Measurements from ENCODE around the gene MLPH. TPM values are rescaled to one million over a fixed set of nuclear protein-coding genes. Genes with fewer than 3 reads are reported as not detected.

Gene MLPH
- total RNA-seq: 80.9 TPM
- long read RNA-seq, transcript MLPH-202 (15 exons, 2,332 nt): minor isoform, 27 of 241 reads
- long read RNA-seq, transcript MLPH-201 (16 exons, 3,823 nt): major isoform, 93 of 241 reads
- long read RNA-seq, partial matches to known transcripts: 35 of 241 reads
- long read RNA-seq, other reads (novel, unspliced or antisense): 82 of 241 reads

DNA sequence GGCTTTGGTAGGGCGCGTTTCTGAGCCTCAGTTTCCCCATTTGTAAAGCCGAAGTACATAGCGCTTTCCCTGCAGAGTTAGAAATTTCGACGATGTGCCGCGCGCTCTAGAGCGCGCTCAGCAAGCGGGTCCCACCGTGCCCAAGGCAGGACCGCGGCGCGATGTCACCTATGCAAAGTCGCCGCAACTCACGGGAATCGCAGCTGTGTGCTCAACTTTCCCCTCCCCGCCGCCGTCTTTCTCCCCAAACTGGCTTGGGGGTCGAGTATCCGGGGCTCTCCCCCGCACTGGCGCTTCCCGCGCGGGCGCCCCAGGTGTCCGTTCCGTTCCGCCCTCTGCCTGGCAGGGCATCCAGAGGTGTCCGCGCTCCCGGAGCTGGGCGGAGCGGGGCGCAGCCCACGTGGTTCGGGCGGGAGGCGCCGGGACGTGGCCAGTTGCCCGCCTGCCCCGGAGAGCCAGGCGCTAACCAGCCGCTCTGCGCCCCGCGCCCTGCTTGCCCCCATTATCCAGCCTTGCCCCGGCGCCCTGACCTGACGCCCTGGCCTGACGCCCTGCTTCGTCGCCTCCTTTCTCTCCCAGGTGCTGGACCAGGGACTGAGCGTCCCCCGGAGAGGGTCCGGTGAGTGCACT lies at the start of gene MLPH:
TSS of gene MLPH (plus strand) at position 433 of the 630 bp plus-strand sequence. CDS start 6,176 bp downstream, outside the sequence.
- DNase-seq (peak; percentile 74), ATAC-seq (ENCODE audit: poor library complexity) (peak; percentile 79)
- intact Hi-C loops (cut with DNase I): no loop called here

- ATAC-seq (ENCODE audit: poor library complexity): no peak
These were observed 49.5 kb upstream of the MLPH start for GRCh38 chr2:237437566-237437965.

GRCh38 chr2:237438080-237438940 lies 48.7 kb upstream of the MLPH start:
- DNase-seq: no peak
- intact Hi-C loops (cut with DNase I): no loop called here
- ATAC-seq (ENCODE audit: poor library complexity): no peak

More at GRCh38 chr2:237437566-237437965, 49.5 kb upstream of the MLPH start:
- no peak for DNase-seq
- intact Hi-C loops (cut with DNase I): no loop called here

DNA sequence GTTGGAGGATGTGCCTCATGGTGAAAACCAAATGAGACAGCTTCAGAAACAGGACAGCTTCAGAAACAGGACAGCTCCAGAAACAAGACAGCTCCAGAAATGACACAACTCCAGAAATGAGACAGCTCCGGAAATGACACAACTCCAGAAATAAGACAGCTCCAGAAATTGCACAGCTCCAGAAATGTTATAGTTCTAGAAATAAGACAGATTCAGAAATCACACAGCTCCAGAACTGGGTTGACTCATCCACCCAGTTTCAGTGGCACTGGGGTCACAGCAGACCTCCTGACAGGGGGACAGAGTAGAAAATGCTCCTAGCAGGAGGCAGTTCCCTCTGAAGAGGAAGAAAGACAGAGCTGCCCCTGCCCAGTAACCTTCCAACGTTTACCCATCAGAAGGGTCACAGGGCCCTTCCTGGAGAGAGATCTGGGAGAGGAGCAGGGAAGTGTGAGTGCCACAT lies 46.2 kb upstream of the MLPH start:
- ATAC-seq (ENCODE audit: poor library complexity): no peak
- DNase-seq: no peak
- intact Hi-C loops (cut with DNase I): no loop called here

GRCh38 chr2:237441605-237442274 lies 45.3 kb upstream of the MLPH start:
- peak; percentile 48 for ATAC-seq (ENCODE audit: poor library complexity)
- intact Hi-C loops (cut with DNase I): no loop called here
- DNase-seq: no peak

DNA sequence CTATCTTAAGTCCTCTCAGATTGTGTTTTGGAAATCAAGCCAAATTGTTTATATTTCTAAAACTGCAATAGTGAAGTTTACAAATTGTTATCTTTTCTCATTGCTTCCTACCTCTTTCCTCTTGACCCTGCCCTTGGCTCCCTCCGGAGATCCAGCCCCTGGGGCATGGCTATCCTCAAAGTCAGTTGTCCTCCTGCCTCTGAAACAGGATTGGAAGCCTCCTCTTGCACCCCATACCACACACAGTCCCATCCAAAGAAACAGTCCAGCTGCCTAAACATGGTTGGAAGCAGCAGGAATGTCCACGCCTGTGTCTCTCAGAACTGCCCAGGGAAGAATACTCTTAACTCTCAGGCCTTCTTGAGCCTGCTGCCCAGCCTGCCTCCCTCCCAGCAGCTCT lies 43.0 kb upstream of the MLPH start:
- ATAC-seq (ENCODE audit: poor library complexity) (no peak), DNase-seq (no peak)
- intact Hi-C loops (cut with DNase I): no loop called here

GRCh38 chr2:237445611-237446337 lies 41.3 kb upstream of the MLPH start:
- intact Hi-C loops (cut with DNase I): no loop called here
- DNase-seq (no peak), ATAC-seq (ENCODE audit: poor library complexity) (no peak)

DNA sequence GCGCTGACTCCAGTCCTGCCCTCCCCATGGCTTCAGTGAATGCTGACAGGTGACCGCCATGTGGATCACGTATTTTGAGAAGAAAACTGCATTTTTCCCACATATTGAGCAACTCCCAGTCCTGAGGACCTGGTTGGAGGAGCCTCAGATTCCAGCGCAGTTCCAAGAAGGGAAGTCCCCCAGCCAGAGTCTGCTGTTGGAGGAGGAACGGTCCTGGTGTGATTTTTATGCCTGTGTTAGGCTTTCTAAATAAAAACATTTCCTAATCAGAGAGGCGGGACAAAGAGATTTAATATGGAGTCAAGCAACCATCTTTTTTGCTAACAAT lies 40.7 kb upstream of the MLPH start:
- intact Hi-C loops (cut with DNase I): no loop called here
- DNase-seq (no peak), ATAC-seq (ENCODE audit: poor library complexity) (no peak)

GRCh38 chr2:237447496-237447895 lies 39.6 kb upstream of the MLPH start:
- intact Hi-C loops (cut with DNase I): no loop called here
- DNase-seq: no peak
- no peak for ATAC-seq (ENCODE audit: poor library complexity)

GRCh38 chr2:237448171-237448570 lies 38.9 kb upstream of the MLPH start:
- DNase-seq (no peak), ATAC-seq (ENCODE audit: poor library complexity) (no peak)
- intact Hi-C loops (cut with DNase I): no loop called here

GRCh38 chr2:237448626-237449025 lies 38.4 kb upstream of the MLPH start:
- intact Hi-C loops (cut with DNase I): no loop called here
- DNase-seq (no peak), ATAC-seq (ENCODE audit: poor library complexity) (no peak)

- intact Hi-C loops (cut with DNase I): no loop called here
- DNase-seq: peak; percentile 65
- peak; percentile 87 for ATAC-seq (ENCODE audit: poor library complexity)
These were observed 37.7 kb upstream of the MLPH start for GRCh38 chr2:237449193-237449881.

- no peak for ATAC-seq (ENCODE audit: poor library complexity)
- DNase-seq: no peak
- intact Hi-C loops (cut with DNase I): no loop called here
These were observed 36.9 kb upstream of the MLPH start for GRCh38 chr2:237450108-237450507.

DNA sequence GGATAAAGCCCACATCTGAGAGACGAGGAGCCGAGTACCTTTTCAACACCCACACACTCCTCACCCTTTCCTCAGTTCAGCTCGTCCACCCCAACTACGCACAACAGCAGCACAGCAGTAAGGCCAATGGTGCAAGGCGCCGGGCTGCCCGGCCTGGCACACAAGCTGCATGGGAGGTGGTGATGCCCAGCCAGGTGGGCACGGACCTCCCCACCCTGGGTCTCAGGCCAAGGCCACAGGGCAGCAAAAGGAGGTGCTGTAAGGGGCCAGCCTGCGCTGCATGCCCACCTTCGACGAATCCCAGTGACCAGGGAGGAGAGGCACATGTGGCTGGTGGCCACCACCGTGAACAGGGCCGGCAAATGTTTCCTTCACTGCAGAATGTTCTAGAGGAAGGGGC lies 36.5 kb upstream of the MLPH start:
- DNase-seq: no peak
- no peak for ATAC-seq (ENCODE audit: poor library complexity)
- intact Hi-C loops (cut with DNase I): no loop called here

- intact Hi-C loops (cut with DNase I): no loop called here
- ATAC-seq (ENCODE audit: poor library complexity) (peak; percentile 5), DNase-seq (no peak)
These were observed 35.2 kb upstream of the MLPH start for GRCh38 chr2:237451643-237452469.

- no peak for ATAC-seq (ENCODE audit: poor library complexity)
- DNase-seq: no peak
- intact Hi-C loops (cut with DNase I): no loop called here
These were observed 34.2 kb upstream of the MLPH start for GRCh38 chr2:237452861-237453260.

GRCh38 chr2:237453671-237454070 lies 33.4 kb upstream of the MLPH start:
- no peak for DNase-seq
- intact Hi-C loops (cut with DNase I): no loop called here
- no peak for ATAC-seq (ENCODE audit: poor library complexity)
